Measurements from ENCODE around the gene KCNT2.

The KCNT2 gene

GRCh38 chr1:196466166-196466565, 142.1 kb downstream of the KCNT2 start:
- Histone ChIP-seq H3K9ac (ENCODE audit: low read depth, low read length) (no peak overlapping the region), H3K4me1 (ENCODE audit: control insufficient read depth, insufficient read depth, low read length) (peaks cover 26% of the 10 kb centered on the region), H3K27me3 (ENCODE audit: control insufficient read depth, insufficient read depth, low read length) (no peaks in the 10 kb centered on the region), H3K4me3 (ENCODE audit: low read length) (no peak overlapping the region), H3K4me2 (ENCODE audit: low read length) (no peak overlapping the region), H3K36me3 (ENCODE audit: insufficient read depth, low read length) (no peaks in the 10 kb centered on the region), H3K9me3 (replicated peaks; ENCODE audit: low read length) (no peaks in the 10 kb centered on the region)

- peaks cover 26% of the 10 kb centered on the region for H3K4me1 ChIP-seq (ENCODE audit: control insufficient read depth, insufficient read depth, low read length)
- no peaks in the 10 kb centered on the region for H3K27me3 ChIP-seq (ENCODE audit: control insufficient read depth, insufficient read depth, low read length)
- no peaks in the 10 kb centered on the region for H3K36me3 ChIP-seq (ENCODE audit: insufficient read depth, low read length)
- H3K4me3 ChIP-seq (ENCODE audit: low read length), result no peak overlapping the region
- no peak overlapping the region for H3K9ac ChIP-seq (ENCODE audit: low read depth, low read length)
- no peaks in the 10 kb centered on the region for H3K9me3 ChIP-seq (replicated peaks; ENCODE audit: low read length)
- H3K4me2 ChIP-seq (ENCODE audit: low read length), result no peak overlapping the region
Observed at GRCh38 chr1:196464480-196464941, 143.7 kb downstream of the KCNT2 start.

GRCh38 chr1:196462086-196462485, 146.2 kb downstream of the KCNT2 start:
- Histone ChIP-seq H3K9me3 (replicated peaks; ENCODE audit: low read length) (no peaks in the 10 kb centered on the region), H3K36me3 (ENCODE audit: insufficient read depth, low read length) (no peaks in the 10 kb centered on the region), H3K4me1 (ENCODE audit: control insufficient read depth, insufficient read depth, low read length) (peaks cover 24% of the 10 kb centered on the region), H3K4me3 (ENCODE audit: low read length) (no peak overlapping the region), H3K4me2 (ENCODE audit: low read length) (no peak overlapping the region), H3K27me3 (ENCODE audit: control insufficient read depth, insufficient read depth, low read length) (no peaks in the 10 kb centered on the region), H3K9ac (ENCODE audit: low read depth, low read length) (no peak overlapping the region)

- Histone ChIP-seq H3K4me2 (ENCODE audit: low read length) (no peak overlapping the region), H3K9me3 (replicated peaks; ENCODE audit: low read length) (no peaks in the 10 kb centered on the region), H3K9ac (ENCODE audit: low read depth, low read length) (no peak overlapping the region), H3K36me3 (ENCODE audit: insufficient read depth, low read length) (no peaks in the 10 kb centered on the region), H3K4me3 (ENCODE audit: low read length) (no peak overlapping the region), H3K4me1 (ENCODE audit: control insufficient read depth, insufficient read depth, low read length) (peaks cover 20% of the 10 kb centered on the region), H3K27me3 (ENCODE audit: control insufficient read depth, insufficient read depth, low read length) (no peaks in the 10 kb centered on the region)
Observed at GRCh38 chr1:196461521-196461920, 146.7 kb downstream of the KCNT2 start.

DNA sequence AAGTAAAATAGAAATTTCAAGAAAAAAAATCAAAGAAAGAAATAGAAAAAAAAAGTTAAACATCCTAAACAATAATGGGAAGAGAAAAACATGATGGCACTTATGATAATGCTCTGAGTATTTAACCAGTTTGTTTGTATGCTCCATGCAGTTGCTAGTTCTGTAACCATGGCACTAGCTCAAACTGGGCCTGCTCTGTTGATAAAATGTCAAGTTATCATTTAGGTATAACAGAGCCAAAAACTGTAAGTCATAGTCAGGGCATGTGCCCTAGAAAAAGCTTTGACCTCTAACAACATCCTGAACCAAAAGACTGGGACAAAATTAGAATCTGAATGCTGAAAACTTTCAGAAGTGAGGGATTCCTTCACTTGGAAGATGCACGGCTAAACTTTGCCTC, 148.9 kb downstream of the KCNT2 start:
- Histone ChIP-seq H3K9me3 (replicated peaks; ENCODE audit: low read length) (no peaks in the 10 kb centered on the region), H3K27me3 (ENCODE audit: control insufficient read depth, insufficient read depth, low read length) (no peaks in the 10 kb centered on the region), H3K4me2 (ENCODE audit: low read length) (no peak overlapping the region), H3K9ac (ENCODE audit: low read depth, low read length) (no peak overlapping the region), H3K4me1 (ENCODE audit: control insufficient read depth, insufficient read depth, low read length) (peaks cover under 1% of the 10 kb centered on the region), H3K36me3 (ENCODE audit: insufficient read depth, low read length) (no peaks in the 10 kb centered on the region), H3K4me3 (ENCODE audit: low read length) (no peak overlapping the region)

DNA sequence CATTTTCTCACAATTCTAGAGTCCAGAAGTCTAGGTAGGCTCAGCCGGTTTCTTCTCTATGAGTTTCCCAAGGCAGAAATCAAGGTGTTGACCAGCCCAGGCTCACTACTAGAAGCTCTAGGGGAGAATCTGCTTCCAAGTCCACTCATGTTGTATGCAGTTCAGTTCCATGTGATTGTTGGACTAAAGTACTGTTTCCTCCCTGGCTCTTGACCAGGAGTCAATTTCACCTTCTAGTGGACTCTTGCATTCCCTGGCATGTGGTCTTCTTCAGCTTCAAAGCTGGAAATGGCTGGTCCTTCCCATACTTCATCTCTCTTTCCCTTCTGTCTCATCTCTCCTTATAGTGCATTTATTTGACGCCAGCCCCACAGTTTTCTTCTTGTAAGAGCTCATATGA, 153.4 kb downstream of the KCNT2 start:
- Histone ChIP-seq H3K27me3 (ENCODE audit: control insufficient read depth, insufficient read depth, low read length) (no peaks in the 10 kb centered on the region), H3K9me3 (replicated peaks; ENCODE audit: low read length) (no peaks in the 10 kb centered on the region), H3K4me2 (ENCODE audit: low read length) (no peak overlapping the region), H3K4me1 (ENCODE audit: control insufficient read depth, insufficient read depth, low read length) (no peaks in the 10 kb centered on the region), H3K4me3 (ENCODE audit: low read length) (no peak overlapping the region), H3K36me3 (ENCODE audit: insufficient read depth, low read length) (no peaks in the 10 kb centered on the region), H3K9ac (ENCODE audit: low read depth, low read length) (no peak overlapping the region)

GRCh38 chr1:196451103-196451502, 157.1 kb downstream of the KCNT2 start:
- H3K4me3 ChIP-seq (ENCODE audit: low read length), result no peak overlapping the region
- no peaks in the 10 kb centered on the region for H3K27me3 ChIP-seq (ENCODE audit: control insufficient read depth, insufficient read depth, low read length)
- no peaks in the 10 kb centered on the region for H3K36me3 ChIP-seq (ENCODE audit: insufficient read depth, low read length)
- H3K4me1 ChIP-seq (ENCODE audit: control insufficient read depth, insufficient read depth, low read length), result no peaks in the 10 kb centered on the region
- no peak overlapping the region for H3K4me2 ChIP-seq (ENCODE audit: low read length)
- H3K9me3 ChIP-seq (replicated peaks; ENCODE audit: low read length), result no peaks in the 10 kb centered on the region
- no peak overlapping the region for H3K9ac ChIP-seq (ENCODE audit: low read depth, low read length)

- Histone ChIP-seq H3K27me3 (ENCODE audit: control insufficient read depth, insufficient read depth, low read length) (no peaks in the 10 kb centered on the region), H3K9ac (ENCODE audit: low read depth, low read length) (no peak overlapping the region), H3K4me3 (ENCODE audit: low read length) (no peak overlapping the region), H3K9me3 (replicated peaks; ENCODE audit: low read length) (no peaks in the 10 kb centered on the region), H3K4me2 (ENCODE audit: low read length) (no peak overlapping the region), H3K4me1 (ENCODE audit: control insufficient read depth, insufficient read depth, low read length) (no peaks in the 10 kb centered on the region), H3K36me3 (ENCODE audit: insufficient read depth, low read length) (no peaks in the 10 kb centered on the region)
Observed at GRCh38 chr1:196450143-196451095, 157.8 kb downstream of the KCNT2 start.

- H3K36me3 ChIP-seq (ENCODE audit: insufficient read depth, low read length), result no peaks in the 10 kb centered on the region
- H3K4me3 ChIP-seq (ENCODE audit: low read length), result no peak overlapping the region
- H3K4me1 ChIP-seq (ENCODE audit: control insufficient read depth, insufficient read depth, low read length), result no peaks in the 10 kb centered on the region
- no peaks in the 10 kb centered on the region for H3K9me3 ChIP-seq (replicated peaks; ENCODE audit: low read length)
- no peak overlapping the region for H3K4me2 ChIP-seq (ENCODE audit: low read length)
- H3K27me3 ChIP-seq (ENCODE audit: control insufficient read depth, insufficient read depth, low read length), result no peaks in the 10 kb centered on the region
- no peak overlapping the region for H3K9ac ChIP-seq (ENCODE audit: low read depth, low read length)
Observed at GRCh38 chr1:196449460-196449859, 158.8 kb downstream of the KCNT2 start.

GRCh38 chr1:196445775-196446174, 162.5 kb downstream of the KCNT2 start:
- Histone ChIP-seq H3K4me2 (ENCODE audit: low read length) (no peak overlapping the region), H3K36me3 (ENCODE audit: insufficient read depth, low read length) (no peaks in the 10 kb centered on the region), H3K9me3 (replicated peaks; ENCODE audit: low read length) (no peaks in the 10 kb centered on the region), H3K4me3 (ENCODE audit: low read length) (no peak overlapping the region), H3K4me1 (ENCODE audit: control insufficient read depth, insufficient read depth, low read length) (no peaks in the 10 kb centered on the region), H3K27me3 (ENCODE audit: control insufficient read depth, insufficient read depth, low read length) (no peaks in the 10 kb centered on the region), H3K9ac (ENCODE audit: low read depth, low read length) (no peak overlapping the region)

GRCh38 chr1:196444634-196445033, 163.6 kb downstream of the KCNT2 start:
- Histone ChIP-seq H3K27me3 (ENCODE audit: control insufficient read depth, insufficient read depth, low read length) (no peaks in the 10 kb centered on the region), H3K36me3 (ENCODE audit: insufficient read depth, low read length) (no peaks in the 10 kb centered on the region), H3K4me2 (ENCODE audit: low read length) (no peak overlapping the region), H3K4me3 (ENCODE audit: low read length) (no peak overlapping the region), H3K9ac (ENCODE audit: low read depth, low read length) (no peak overlapping the region), H3K9me3 (replicated peaks; ENCODE audit: low read length) (no peaks in the 10 kb centered on the region), H3K4me1 (ENCODE audit: control insufficient read depth, insufficient read depth, low read length) (no peaks in the 10 kb centered on the region)

GRCh38 chr1:196442366-196442765, 165.9 kb downstream of the KCNT2 start:
- no peak overlapping the region for H3K4me3 ChIP-seq (ENCODE audit: low read length)
- H3K9me3 ChIP-seq (replicated peaks; ENCODE audit: low read length), result no peaks in the 10 kb centered on the region
- no peaks in the 10 kb centered on the region for H3K4me1 ChIP-seq (ENCODE audit: control insufficient read depth, insufficient read depth, low read length)
- no peaks in the 10 kb centered on the region for H3K27me3 ChIP-seq (ENCODE audit: control insufficient read depth, insufficient read depth, low read length)
- no peaks in the 10 kb centered on the region for H3K36me3 ChIP-seq (ENCODE audit: insufficient read depth, low read length)
- no peak overlapping the region for H3K9ac ChIP-seq (ENCODE audit: low read depth, low read length)
- no peak overlapping the region for H3K4me2 ChIP-seq (ENCODE audit: low read length)
